Stimulated activated CD8-positive, alpha-beta memory T cell treated with anti-CD3 and anti-CD28 coated beads, Interleukin-4, amount 100 ng/mL, for 1 hour (primary cell): ENCODE data around the gene TAF6.

ENCODE experiments used
- DNase-seq, 2 donors: peaks; one replicate each; pipeline ENCODE4 v3.0.0-alpha.2; 2020; ENCODE audit warnings: low read depth in 2 of 2, low spot score in 1 of 2

The TAF6 gene

DNA sequence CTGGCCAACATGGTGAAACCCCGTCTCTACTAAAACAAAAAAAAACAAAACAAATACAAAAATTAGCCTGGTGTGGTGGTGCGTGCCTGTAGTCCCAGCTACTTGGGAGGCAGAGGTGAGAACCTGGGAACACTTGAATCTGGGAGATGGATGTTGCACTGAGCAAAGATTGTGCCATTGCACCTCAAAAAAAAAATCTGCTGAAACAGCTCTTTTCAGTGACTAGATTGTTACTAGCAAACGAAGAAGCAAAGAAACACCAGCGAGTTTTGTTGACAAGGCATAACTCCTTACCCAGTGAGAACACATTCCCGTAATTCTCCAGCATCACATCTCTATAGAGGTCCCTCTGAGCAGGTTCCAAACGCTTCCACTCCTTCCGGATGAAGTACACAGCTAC is 44.3 kb downstream of the TAF6 start:
- no peak for DNase-seq

DNA sequence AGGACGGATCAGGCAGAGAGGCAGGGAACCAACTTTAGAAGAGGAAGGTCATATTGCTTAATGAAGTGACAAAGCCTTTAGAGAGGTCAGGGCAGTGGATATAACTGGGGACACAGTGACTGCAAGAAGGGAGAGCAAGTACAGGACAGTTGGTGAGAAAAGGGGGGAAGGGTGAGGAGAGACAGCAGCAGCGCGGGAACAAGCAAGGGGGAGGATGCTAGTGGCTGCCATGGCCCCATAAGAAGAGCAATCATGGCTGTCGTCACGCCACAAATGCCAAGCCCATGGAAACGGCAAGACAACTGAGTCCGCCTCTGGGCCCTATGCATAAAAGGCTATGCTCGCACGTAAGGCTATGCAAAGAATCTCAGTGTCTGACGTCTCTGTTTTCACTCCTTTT is 46.7 kb downstream of the TAF6 start:
- DNase-seq: no peak

GRCh38 chr7:100071018-100071723 is 48.0 kb downstream of the TAF6 start:
- DNase-seq: no peak

- DNase-seq: no peak
Observed at GRCh38 chr7:100069991-100070390, 49.2 kb downstream of the TAF6 start.

DNA sequence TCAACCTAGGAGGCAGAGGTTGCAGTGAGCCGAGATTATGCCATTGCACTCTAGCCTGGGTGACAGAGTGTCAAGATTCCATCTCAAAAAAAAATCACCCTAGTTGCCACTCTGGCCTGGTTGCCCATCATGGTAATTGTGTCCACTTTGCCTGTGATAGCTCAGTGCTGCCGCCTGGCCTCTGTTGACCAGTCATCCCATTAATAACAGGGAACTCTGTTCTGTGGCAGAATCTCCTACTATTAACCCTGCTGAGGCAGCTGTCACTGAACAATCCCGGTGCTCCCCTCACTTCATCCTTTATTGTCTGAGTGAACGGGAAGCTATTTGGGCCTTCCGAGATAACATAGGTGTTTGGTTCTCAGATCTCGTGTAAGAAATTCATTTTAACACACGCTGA is 52.2 kb downstream of the TAF6 start:
- DNase-seq: no peak

- DNase-seq: no peak
Observed at GRCh38 chr7:100065452-100066186, 53.5 kb downstream of the TAF6 start.

GRCh38 chr7:100064162-100064561 is 55.0 kb downstream of the TAF6 start:
- no peak for DNase-seq

DNA sequence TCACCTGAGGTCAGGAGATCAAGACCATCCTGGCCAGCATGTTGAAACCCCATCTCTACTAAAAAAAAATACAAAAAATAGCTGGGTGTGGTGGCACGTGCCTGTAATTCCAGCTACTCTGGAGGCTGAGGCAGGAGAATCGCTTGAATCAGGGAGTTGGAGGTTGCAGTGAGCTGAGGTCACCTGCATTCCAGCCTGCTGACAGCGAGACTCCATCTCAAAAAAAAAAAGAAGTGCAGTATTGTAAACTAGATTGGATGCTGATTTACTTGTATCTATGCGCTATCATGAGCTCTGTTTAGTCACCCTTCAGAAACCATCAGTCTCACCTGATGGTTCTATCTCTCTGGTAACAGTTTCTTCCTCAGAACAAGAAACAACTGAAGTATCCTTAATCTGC is 55.8 kb downstream of the TAF6 start:
- no peak for DNase-seq

DNA sequence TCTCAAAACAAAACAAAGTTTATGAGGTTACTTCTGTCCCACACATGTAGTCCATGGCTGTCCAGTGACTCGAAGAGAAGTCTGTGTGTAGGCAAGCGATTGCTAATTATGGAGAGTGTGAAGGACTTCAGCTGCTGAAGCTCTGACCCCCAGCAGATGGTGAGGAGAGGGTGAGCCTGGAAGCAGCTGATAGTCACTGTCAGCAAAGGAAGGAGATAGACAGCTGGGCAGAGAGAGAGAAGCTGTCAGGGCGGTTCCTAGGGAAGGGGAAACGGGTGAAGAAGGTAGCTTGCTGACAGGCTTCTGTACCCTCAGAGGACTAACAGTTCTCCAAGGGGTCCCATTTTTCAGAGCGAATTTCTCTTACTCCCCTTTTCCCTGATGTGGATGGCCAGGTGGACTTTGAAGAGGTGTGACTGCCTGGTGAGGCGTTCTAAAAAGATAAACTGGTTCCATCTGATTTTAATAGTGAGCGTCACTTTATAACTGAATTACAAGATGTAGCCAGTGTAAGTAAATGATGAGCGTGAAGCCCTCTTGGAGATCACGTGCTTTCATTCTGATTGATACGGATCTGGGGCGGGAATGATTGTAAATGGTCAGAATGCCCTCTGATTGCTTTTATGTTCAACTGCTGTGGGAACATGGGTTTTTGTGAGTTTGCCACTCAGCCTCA is 57.5 kb downstream of the TAF6 start:
- DNase-seq: no peak

DNA sequence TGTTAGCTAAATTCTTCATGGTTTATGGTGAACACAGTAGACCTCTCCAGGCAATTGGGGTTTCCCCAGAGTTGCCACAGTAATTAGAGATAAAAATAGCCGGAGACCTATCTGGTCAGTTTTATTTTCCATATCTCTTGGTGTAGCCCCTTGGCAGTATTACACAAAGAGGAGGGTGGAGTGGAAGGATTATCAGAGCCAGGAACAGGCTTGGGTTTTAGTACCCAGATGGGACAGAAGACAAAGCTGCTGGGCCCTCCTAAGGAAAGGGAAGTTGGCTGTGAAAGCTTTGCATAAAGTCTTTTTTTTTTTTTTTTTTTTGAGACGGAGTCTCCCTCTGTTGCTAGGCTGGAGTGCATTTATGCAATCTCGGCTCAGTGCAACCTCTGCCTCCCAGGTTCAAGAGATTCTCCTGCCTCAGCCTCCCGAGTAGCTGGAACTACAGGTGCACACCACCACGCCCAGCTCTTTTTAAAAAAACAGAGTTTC is 59.9 kb downstream of the TAF6 start:
- no peak for DNase-seq
